Gastrocnemius medialis (tissue), 4 donors: ENCODE data around the gene AP1S3.

Source experiments
- POLR2A ChIP-seq, 2 donors: fragments of 450-650 bp; IDR thresholded peaks; one replicate each; pipeline ENCODE4 v1.6.1; 2017; ENCODE audit warnings: antibody characterized with exemption in 2 of 2, mild to moderate bottlenecking in 2 of 2, moderate library complexity in 2 of 2
- TF ChIP-seq, protein P1 (sequence below), 5 experiments: fragments of 450-650 bp in 3 of 5; fragments of 200-600 bp in 2 of 5; sonication (generic) in 2 of 5; IDR thresholded peaks in 4 of 5; conservative IDR thresholded peaks in 1 of 5; 1 replicate in 4 of 5; 2 replicates in 1 of 5; pipeline ENCODE4 v1.5.1; 2016 to 2019; ENCODE audit warnings: antibody characterized with exemption in 5 of 5, mild to moderate bottlenecking in 3 of 5, moderate library complexity in 3 of 5

DNA sequence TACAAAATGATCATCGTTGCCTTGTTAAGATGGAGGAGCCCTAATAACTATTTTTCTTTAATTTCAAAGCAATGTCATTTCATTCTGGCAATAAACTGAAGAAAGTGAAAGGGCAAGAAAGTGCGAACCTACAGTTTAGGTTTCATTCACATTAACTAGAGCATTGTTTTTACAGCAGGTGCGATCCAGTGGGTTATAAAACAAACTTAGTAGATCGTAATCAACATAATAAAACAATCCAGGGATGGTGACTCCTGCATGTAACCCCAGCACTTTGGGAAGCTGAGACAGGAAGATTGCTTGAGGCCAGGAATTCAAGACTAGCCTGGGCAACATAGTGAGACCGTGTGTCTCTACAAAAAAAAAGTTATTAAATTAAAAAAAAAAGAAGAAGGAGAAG is 51.1 kb downstream of the AP1S3 start:
- TF ChIP-seq, protein P1, sequence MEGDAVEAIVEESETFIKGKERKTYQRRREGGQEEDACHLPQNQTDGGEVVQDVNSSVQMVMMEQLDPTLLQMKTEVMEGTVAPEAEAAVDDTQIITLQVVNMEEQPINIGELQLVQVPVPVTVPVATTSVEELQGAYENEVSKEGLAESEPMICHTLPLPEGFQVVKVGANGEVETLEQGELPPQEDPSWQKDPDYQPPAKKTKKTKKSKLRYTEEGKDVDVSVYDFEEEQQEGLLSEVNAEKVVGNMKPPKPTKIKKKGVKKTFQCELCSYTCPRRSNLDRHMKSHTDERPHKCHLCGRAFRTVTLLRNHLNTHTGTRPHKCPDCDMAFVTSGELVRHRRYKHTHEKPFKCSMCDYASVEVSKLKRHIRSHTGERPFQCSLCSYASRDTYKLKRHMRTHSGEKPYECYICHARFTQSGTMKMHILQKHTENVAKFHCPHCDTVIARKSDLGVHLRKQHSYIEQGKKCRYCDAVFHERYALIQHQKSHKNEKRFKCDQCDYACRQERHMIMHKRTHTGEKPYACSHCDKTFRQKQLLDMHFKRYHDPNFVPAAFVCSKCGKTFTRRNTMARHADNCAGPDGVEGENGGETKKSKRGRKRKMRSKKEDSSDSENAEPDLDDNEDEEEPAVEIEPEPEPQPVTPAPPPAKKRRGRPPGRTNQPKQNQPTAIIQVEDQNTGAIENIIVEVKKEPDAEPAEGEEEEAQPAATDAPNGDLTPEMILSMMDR (IDR thresholded peaks at IDR 0.05 in 4 of 5, conservative IDR thresholded peaks at IDR 0.05 in 1 of 5) = no peak
- no peak for TF ChIP-seq POLR2A (IDR thresholded peaks at IDR 0.05)
